Smooth muscle cell (in vitro differentiated cells): ENCODE results near the gene PNLIPRP2. TPM values are rescaled to one million over a fixed set of nuclear protein-coding genes. Genes with fewer than 3 reads are reported as not detected.

Experiments used
- DNase-seq: peaks from one replicate; lab custom pipeline; 2025; ENCODE audit not compliant: unreplicated experiment; lab: John Stamatoyannopoulos, UW
- H2AFZ ChIP-seq: fragments of 200-600 bp; sonication (generic); 2 replicates; pipeline ENCODE4 v1.6.0; 2016; ENCODE audit warnings: antibody characterized with exemption, low read depth, mild to moderate bottlenecking
- H3F3A ChIP-seq: fragments of 200-600 bp; sonication (generic); 2 replicates; pipeline ENCODE4 v1.6.0; 2017; ENCODE audit warnings: antibody characterized with exemption, low read depth
- H3K27ac ChIP-seq: fragments of 200-600 bp; sonication (generic); 2 replicates; pipeline ENCODE4 v1.5.1; 2016; ENCODE audit warnings: low read depth, mild to moderate bottlenecking
- H3K27me3 ChIP-seq: fragments of 200-600 bp; sonication (generic); 2 replicates; pipeline ENCODE4 v1.6.1; 2016; ENCODE audit warnings: low read depth, mild to moderate bottlenecking
- H3K36me3 ChIP-seq: fragments of 200-600 bp; sonication (generic); 2 replicates; pipeline ENCODE4 v1.5.1; 2016; ENCODE audit warnings: low read depth
- H3K4me1 ChIP-seq: fragments of 200-600 bp; sonication (generic); 2 replicates; pipeline ENCODE4 v1.5.1; 2016; ENCODE audit warnings: low read depth
- H3K4me2 ChIP-seq: fragments of 200-600 bp; sonication (generic); 2 replicates; pipeline ENCODE4 v1.6.0; 2016; ENCODE audit warnings: mild to moderate bottlenecking
- H3K4me3 ChIP-seq: fragments of 200-600 bp; sonication (generic); 2 replicates; pipeline ENCODE4 v1.5.1; 2016; ENCODE audit warnings: mild to moderate bottlenecking
- H3K79me2 ChIP-seq: fragments of 200-600 bp; sonication (generic); 2 replicates; pipeline ENCODE4 v1.6.0; 2016; ENCODE audit warnings: low read depth, mild to moderate bottlenecking
- H3K9ac ChIP-seq: fragments of 200-600 bp; sonication (generic); 2 replicates; pipeline ENCODE4 v1.6.0; 2016; ENCODE audit warnings: low read depth
- H3K9me3 ChIP-seq: fragments of 200-600 bp; sonication (generic); replicated peaks from 2 replicates; pipeline ENCODE4 v1.5.1; 2016; ENCODE audit warnings: low read depth
- H4K20me1 ChIP-seq: fragments of 200-600 bp; sonication (generic); 2 replicates; pipeline ENCODE4 v1.6.0; 2016; ENCODE audit warnings: low read depth
- CTCF ChIP-seq: fragments of 200-600 bp; sonication (generic); IDR thresholded peaks from 2 replicates; pipeline ENCODE4 v1.5.1; 2017; ENCODE audit warnings: borderline replicate concordance, mild to moderate bottlenecking, antibody characterized with exemption; ENCODE audit not compliant: insufficient read depth, poor library complexity, severe bottlenecking
- WGBS: methylation state at CpG from one replicate; pipeline ENCODE4 v1.1.7; 2016; ENCODE audit warnings: low lambda C conversion rate; 5-methylcytosine and 5-hydroxymethylcytosine counted together
- polyA plus RNA-seq: library from polyadenylated mRNA; unstranded; fragments of >200 nt; fragmentation: Nextera tagmentation; extraction: Ambion mirVana; gene quantifications from 2 replicates; pipeline ENCODE4 v1.2.1, GENCODE V29; 2016
- total RNA-seq: library from RNA; depleted of rRNA; stranded (reverse); fragments of >200 nt; gene quantifications from 2 replicates; pipeline ENCODE4 v1.2.3, GENCODE V29; 2014

PNLIPRP2 gene
- total and polyA plus RNA-seq, 2 experiments from 2014 or later: not detected

GRCh38 chr10:116631871-116632295, 11.1 kb downstream of the PNLIPRP2 start:
- no peaks in the 10 kb centered on the region for H3K79me2 ChIP-seq
- no peaks in the 10 kb centered on the region for H4K20me1 ChIP-seq
- H3K9ac ChIP-seq: no peak overlapping the region
- peaks cover 12% of the 10 kb centered on the region for H3K4me1 ChIP-seq
- H3F3A ChIP-seq: no peaks in the 10 kb centered on the region
- peaks cover 26% of the 10 kb centered on the region for H3K27me3 ChIP-seq
- 91% methylated on average over 6 of the region's 6 CpGs for WGBS
- H3K27ac ChIP-seq: no peak overlapping the region
- H3K9me3 ChIP-seq: no peaks in the 10 kb centered on the region
- DNase-seq: no peak
- H2AFZ ChIP-seq: no peak overlapping the region
- no peak for TF ChIP-seq CTCF
- no peak overlapping the region for H3K4me3 ChIP-seq
- no peaks in the 10 kb centered on the region for H3K36me3 ChIP-seq
- no peak overlapping the region for H3K4me2 ChIP-seq

GRCh38 chr10:116632596-116633215, 12.0 kb downstream of the PNLIPRP2 start:
- Histone ChIP-seq H2AFZ (no peak overlapping the region), H3K79me2 (no peaks in the 10 kb centered on the region), H3K27me3 (peaks cover 18% of the 10 kb centered on the region), H3K27ac (no peak overlapping the region), H3K36me3 (no peaks in the 10 kb centered on the region), H4K20me1 (no peaks in the 10 kb centered on the region), H3K4me3 (no peak overlapping the region), H3K4me1 (peaks cover 12% of the 10 kb centered on the region), H3K9ac (no peak overlapping the region), H3K4me2 (no peak overlapping the region), H3K9me3 (no peaks in the 10 kb centered on the region), H3F3A (no peaks in the 10 kb centered on the region)
- WGBS: 91% methylated on average over 17 of the region's 17 CpGs
- no peak for DNase-seq
- TF ChIP-seq CTCF: no peak

GRCh38 chr10:116633216-116633600, 12.5 kb downstream of the PNLIPRP2 start:
- DNase-seq: no peak
- H3K4me3 ChIP-seq: no peak overlapping the region
- H2AFZ ChIP-seq: no peak overlapping the region
- no peaks in the 10 kb centered on the region for H3K79me2 ChIP-seq
- no peak for TF ChIP-seq CTCF
- no peaks in the 10 kb centered on the region for H4K20me1 ChIP-seq
- no peak overlapping the region for H3K4me2 ChIP-seq
- H3K27ac ChIP-seq: no peak overlapping the region
- H3K36me3 ChIP-seq: no peaks in the 10 kb centered on the region
- H3K9ac ChIP-seq: no peak overlapping the region
- no peaks in the 10 kb centered on the region for H3F3A ChIP-seq
- H3K9me3 ChIP-seq: no peaks in the 10 kb centered on the region
- WGBS: 88% methylated on average over 8 of the region's 8 CpGs
- H3K27me3 ChIP-seq: peaks cover 14% of the 10 kb centered on the region
- peaks cover 12% of the 10 kb centered on the region for H3K4me1 ChIP-seq
